Endothelial cell of umbilical vein (primary cell): ENCODE measurements around the gene SNX25. TPM values are rescaled to one million over a fixed set of nuclear protein-coding genes. Genes with fewer than 3 reads are reported as not detected.

Source experiments
- BruUV-seq: library from RNA; stranded (reverse); fragments of 400-500 nt; replicated peaks from 2 replicates; lab custom pipeline; 2021; lab: Mats Ljungman, UMichigan
- CTCF ChIA-PET: fragments of 300-600, 350-600 bp; sonication (Branson Sonifier 250); formaldehyde crosslinking; loops from one replicate; lab custom pipeline; 2021; ENCODE audit warnings: antibody characterized with exemption, inconsistent platforms; lab: Charles Lee
- POLR2A ChIA-PET: fragments of 300-600, 350-600 bp; sonication (Branson Sonifier 250); formaldehyde crosslinking; loops from one replicate; lab custom pipeline; 2021; ENCODE audit warnings: antibody characterized with exemption, inconsistent platforms; lab: Charles Lee
- DNase-seq: peaks from one replicate; pipeline ENCODE4 v3.0.0-alpha.2; 2011; ENCODE audit warnings: low read depth, low spot score
- FAIRE-seq: peaks from 2 replicates; lab custom pipeline; 2011; peaks lifted over from hg19 to GRCh38; lab: Jason Lieb, UNC
- H2AFZ ChIP-seq: 2 replicates; pipeline ENCODE4 v1.6.0; 2012; ENCODE audit warnings: low read depth, low read length, control low read depth, inconsistent platforms
- H3K27ac ChIP-seq: 2 replicates; pipeline ENCODE4 v1.5.1; 2011; ENCODE audit warnings: low read depth, mild to moderate bottlenecking, control low read depth, low read length, moderate library complexity; ENCODE audit not compliant: insufficient read depth
- H3K27me3 ChIP-seq, 2 experiments: 2 replicates each; pipeline versions ENCODE4 v1.6.0 to v1.6.1; 2011; ENCODE audit warnings: low read length in 2 of 2, mixed read lengths in 1 of 2; ENCODE audit not compliant: control insufficient read depth in 2 of 2, insufficient read depth in 2 of 2
- H3K36me3 ChIP-seq, 2 experiments: 2 replicates in 1 of 2; 3 replicates in 1 of 2; pipeline ENCODE4 v1.5.1; 2011; ENCODE audit warnings: low read length in 2 of 2, mild to moderate bottlenecking in 1 of 2, moderate library complexity in 1 of 2; ENCODE audit not compliant: control insufficient read depth in 2 of 2, insufficient read depth in 2 of 2; ENCODE audit errors: extremely low read depth in 1 of 2
- H3K4me1 ChIP-seq: 3 replicates; pipeline ENCODE4 v1.5.1; 2011; ENCODE audit warnings: mild to moderate bottlenecking, low read length; ENCODE audit not compliant: control insufficient read depth, insufficient read depth; ENCODE audit errors: extremely low read depth
- H3K4me2 ChIP-seq: 2 replicates; pipeline ENCODE4 v1.6.1; 2011; ENCODE audit warnings: low read length, control low read depth, mixed read lengths; ENCODE audit not compliant: insufficient read depth
- H3K4me3 ChIP-seq, 3 experiments: fragments of 200-600 bp in 1 of 3; sonication (generic), shearing (Covaris generic) in 1 of 3; replicated peaks in 1 of 3; 2 replicates each; pipeline ENCODE4 v1.5.1; 2011 to 2016; ENCODE audit warnings: control low read depth in 3 of 3, low read length in 3 of 3, mild to moderate bottlenecking in 2 of 3, inconsistent platforms in 1 of 3, low read depth in 1 of 3, moderate library complexity in 1 of 3; ENCODE audit not compliant: insufficient read depth in 1 of 3
- H3K79me2 ChIP-seq: 2 replicates; pipeline ENCODE4 v1.6.0; 2012; ENCODE audit warnings: low read length, inconsistent platforms; ENCODE audit not compliant: control insufficient read depth, insufficient read depth
- H3K9ac ChIP-seq: replicated peaks from 2 replicates; pipeline ENCODE3; 2011; ENCODE audit warnings: low read length, control low read depth; ENCODE audit not compliant: insufficient read depth; ENCODE audit errors: extremely low read depth
- H3K9me1 ChIP-seq: replicated peaks from 3 replicates; pipeline ENCODE4 v1.6.0; 2011; ENCODE audit warnings: mild to moderate bottlenecking, low read length; ENCODE audit not compliant: control insufficient read depth, insufficient read depth; ENCODE audit errors: extremely low read depth
- H3K9me3 ChIP-seq: replicated peaks from 2 replicates; pipeline ENCODE4 v1.5.1; 2012; ENCODE audit warnings: low read length, inconsistent platforms; ENCODE audit not compliant: control insufficient read depth, insufficient read depth
- H4K20me1 ChIP-seq: replicated peaks from 2 replicates; pipeline ENCODE3; 2011; ENCODE audit warnings: mild to moderate bottlenecking, low read length; ENCODE audit not compliant: control insufficient read depth, insufficient read depth; ENCODE audit errors: extremely low read depth
- EZH2 ChIP-seq: IDR thresholded peaks from 2 replicates; pipeline ENCODE4 v1.6.1; 2012; ENCODE audit warnings: borderline replicate concordance, low read depth, mild to moderate bottlenecking, moderate library complexity, low read length, inconsistent platforms; ENCODE audit not compliant: severe bottlenecking
- FOS ChIP-seq: IDR thresholded peaks from 2 replicates; pipeline ENCODE4 v1.6.1; 2011; ENCODE audit warnings: mild to moderate bottlenecking, low read length, moderate library complexity, borderline replicate concordance; ENCODE audit not compliant: insufficient read depth
- GATA2 ChIP-seq: IDR thresholded peaks from 2 replicates; pipeline ENCODE4 v1.7.0; 2011; ENCODE audit warnings: low read depth, mild to moderate bottlenecking, moderate library complexity, mixed read lengths, low read length; ENCODE audit not compliant: insufficient read length, insufficient read depth
- JUN ChIP-seq: IDR thresholded peaks from 2 replicates; pipeline ENCODE4 v1.6.1; 2011; ENCODE audit warnings: borderline replicate concordance, low read depth; ENCODE audit not compliant: insufficient read length, insufficient read depth
- MYC ChIP-seq: IDR thresholded peaks from one replicate; pipeline ENCODE4 v1.6.1; 2011; ENCODE audit warnings: mild to moderate bottlenecking, low read depth, low read length
- POLR2A ChIP-seq: IDR thresholded peaks from 2 replicates; pipeline ENCODE4 v1.6.1; 2012; ENCODE audit warnings: low read depth, mild to moderate bottlenecking, control low read depth, low read length
- POLR2AphosphoS5 ChIP-seq: IDR thresholded peaks from 2 replicates; pipeline ENCODE4 v1.6.1; 2012; ENCODE audit warnings: low read depth, mild to moderate bottlenecking, control low read depth, low read length, moderate library complexity; ENCODE audit not compliant: insufficient read depth
- dilution Hi-C: fragments of 300-500 bp; cut with MboI; formaldehyde crosslinking; loops from one replicate; pipeline ENCODE4 v1.15.0; 2019; ENCODE audit warnings: low sequenced_read_pairs; ENCODE audit not compliant: extremely low pct_ligation_motif_present
- intact Hi-C: fragments of 100-400 bp; cut with micrococcal nuclease; formaldehyde crosslinking; loops from one replicate; pipeline ENCODE4 v1.10.0; 2022
- polyA plus RNA-seq, 4 experiments: library from polyadenylated mRNA; depleted of rRNA in 3 of 4; stranded (reverse) in 3 of 4; unstranded in 1 of 4; fragments of >200 nt; gene quantifications; 2 replicates each; pipeline versions ENCODE4 v1.2.1 to v1.2.3, GENCODE V29; 2011 to 2012; ENCODE audit warnings: missing spikeins in 1 of 4
- total RNA-seq: library from RNA; stranded (reverse); gene quantifications from 2 replicates; pipeline ENCODE4 v1.2.3, GENCODE V29; 2021
- TF ChIP-seq, protein P1 (sequence below): IDR thresholded peaks from 2 replicates; pipeline ENCODE4 v1.6.1; 2011; ENCODE audit not compliant: insufficient read depth, insufficient read length
- TF ChIP-seq, protein P2 (sequence below), 2 donors: IDR thresholded peaks; 1 replicate in 1 of 2; 2 replicates in 1 of 2; pipeline ENCODE4 v1.5.1; 2011; ENCODE audit warnings: low read length in 2 of 2, mild to moderate bottlenecking in 2 of 2, moderate library complexity in 2 of 2, control low read depth in 1 of 2, inconsistent platforms in 1 of 2, low read depth in 1 of 2; ENCODE audit not compliant: insufficient read depth in 1 of 2; ENCODE audit errors: extremely low read depth in 1 of 2

Gene SNX25
- total and polyA plus RNA-seq, 2 donors (not counting 3 experiments of a cell fraction or from before 2014, with no cell fraction given), result 6.6 to 16.1 TPM

DNA sequence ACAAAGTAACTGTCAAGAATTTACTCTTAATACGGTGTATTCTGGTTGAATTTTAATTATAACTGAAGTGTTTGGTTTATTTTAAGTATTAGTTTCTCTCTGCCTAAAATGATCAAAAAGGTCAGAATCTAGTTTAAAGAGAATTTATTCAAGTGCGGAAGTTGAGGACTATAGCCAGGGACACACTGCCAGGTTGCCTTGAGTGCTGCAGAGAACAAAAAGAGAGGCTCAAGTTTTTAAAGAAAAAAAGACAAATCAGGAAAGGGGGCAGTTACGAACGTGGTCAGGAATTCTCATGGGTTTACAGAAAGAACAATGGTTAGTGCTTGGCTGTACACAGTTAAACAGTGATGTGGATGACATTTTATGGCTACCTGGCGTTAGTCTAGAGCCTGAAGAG is 81.3 kb downstream of the SNX25 start:
- CTCF ChIA-PET, result no interaction called here
- no peaks in the 10 kb centered on the region for H3K27me3 ChIP-seq
- dilution Hi-C loops (loop anchor here (25.0 kb wide), 1 partner anchor 97 kb away; the partner anchor contains the start of genes ANKRD37 and LRP2BP), intact Hi-C loops (no loop called here)
- TF ChIP-seq, protein P1, sequence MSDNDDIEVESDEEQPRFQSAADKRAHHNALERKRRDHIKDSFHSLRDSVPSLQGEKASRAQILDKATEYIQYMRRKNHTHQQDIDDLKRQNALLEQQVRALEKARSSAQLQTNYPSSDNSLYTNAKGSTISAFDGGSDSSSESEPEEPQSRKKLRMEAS, result no peak
- TF ChIP-seq POLR2AphosphoS5, result no peak
- no peak for TF ChIP-seq MYC
- no peak for TF ChIP-seq EZH2
- TF ChIP-seq POLR2A, result no peak
- TF ChIP-seq JUN, result no peak
- TF ChIP-seq FOS, result no peak
- no peaks in the 10 kb centered on the region for H3K9me3 ChIP-seq
- H3K4me2 ChIP-seq, result no peak overlapping the region
- no TSS peak for BruUV-seq
- H3K27ac ChIP-seq, result no peak overlapping the region
- no peak for FAIRE-seq
- H3K79me2 ChIP-seq, result no peaks in the 10 kb centered on the region
- no peaks in the 10 kb centered on the region for H3K4me1 ChIP-seq
- no peaks in the 10 kb centered on the region for H3K9me1 ChIP-seq
- no peak overlapping the region for H2AFZ ChIP-seq
- DNase-seq, result no peak
- H3K9ac ChIP-seq, result no peak overlapping the region
- H3K4me3 ChIP-seq, result no peak overlapping the region
- no peaks in the 10 kb centered on the region for H4K20me1 ChIP-seq
- peaks cover 0 to 6% of the 10 kb centered on the region in 2 experiments for H3K36me3 ChIP-seq
- POLR2A ChIA-PET, result no interaction called here

DNA sequence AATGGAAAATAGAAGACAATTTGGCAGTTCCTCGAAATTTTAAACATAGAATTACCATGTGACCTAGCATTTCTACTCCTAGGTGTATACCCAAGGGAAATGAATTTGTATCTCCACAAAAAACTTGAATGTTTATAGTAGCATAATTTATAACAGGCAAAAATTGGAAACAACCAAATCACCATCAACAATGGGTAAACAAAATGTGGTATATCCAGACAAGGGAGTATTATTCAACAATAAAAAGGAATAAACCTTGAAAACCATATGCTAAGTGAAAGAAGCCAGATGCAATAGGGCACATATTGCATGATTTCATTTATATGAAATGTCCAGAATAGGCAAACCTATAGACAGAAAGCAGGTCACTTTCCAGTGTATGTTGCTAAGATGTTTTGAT is 83.8 kb downstream of the SNX25 start:
- no peak for FAIRE-seq
- Histone ChIP-seq H3K36me3 (peaks cover 0 to 6% of the 10 kb centered on the region in 2 experiments), H3K9me3 (no peaks in the 10 kb centered on the region), H4K20me1 (no peaks in the 10 kb centered on the region), H3K9me1 (no peaks in the 10 kb centered on the region), H3K27me3 (no peaks in the 10 kb centered on the region), H3K4me1 (no peaks in the 10 kb centered on the region), H3K79me2 (no peaks in the 10 kb centered on the region), H3K4me3 (no peak overlapping the region), H3K27ac (no peak overlapping the region), H3K4me2 (no peak overlapping the region), H3K9ac (no peak overlapping the region), H2AFZ (no peak overlapping the region)
- ChIA-PET POLR2A (no interaction called here), CTCF (no interaction called here)
- intact Hi-C loops (no loop called here), dilution Hi-C loops (loop anchor here (25.0 kb wide), 1 partner anchor 94 kb away; the partner anchor contains the start of genes ANKRD37 and LRP2BP)
- DNase-seq, result no peak
- TF ChIP-seq FOS, result no peak
- no peak for TF ChIP-seq EZH2
- TF ChIP-seq JUN, result no peak
- no peak for TF ChIP-seq POLR2A
- TF ChIP-seq GATA2, result no peak
- no peak for TF ChIP-seq POLR2AphosphoS5
- TF ChIP-seq, protein P1, result no peak
- TF ChIP-seq MYC, result no peak
- TF ChIP-seq, protein P2, sequence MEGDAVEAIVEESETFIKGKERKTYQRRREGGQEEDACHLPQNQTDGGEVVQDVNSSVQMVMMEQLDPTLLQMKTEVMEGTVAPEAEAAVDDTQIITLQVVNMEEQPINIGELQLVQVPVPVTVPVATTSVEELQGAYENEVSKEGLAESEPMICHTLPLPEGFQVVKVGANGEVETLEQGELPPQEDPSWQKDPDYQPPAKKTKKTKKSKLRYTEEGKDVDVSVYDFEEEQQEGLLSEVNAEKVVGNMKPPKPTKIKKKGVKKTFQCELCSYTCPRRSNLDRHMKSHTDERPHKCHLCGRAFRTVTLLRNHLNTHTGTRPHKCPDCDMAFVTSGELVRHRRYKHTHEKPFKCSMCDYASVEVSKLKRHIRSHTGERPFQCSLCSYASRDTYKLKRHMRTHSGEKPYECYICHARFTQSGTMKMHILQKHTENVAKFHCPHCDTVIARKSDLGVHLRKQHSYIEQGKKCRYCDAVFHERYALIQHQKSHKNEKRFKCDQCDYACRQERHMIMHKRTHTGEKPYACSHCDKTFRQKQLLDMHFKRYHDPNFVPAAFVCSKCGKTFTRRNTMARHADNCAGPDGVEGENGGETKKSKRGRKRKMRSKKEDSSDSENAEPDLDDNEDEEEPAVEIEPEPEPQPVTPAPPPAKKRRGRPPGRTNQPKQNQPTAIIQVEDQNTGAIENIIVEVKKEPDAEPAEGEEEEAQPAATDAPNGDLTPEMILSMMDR (IDR thresholded peaks at IDR 0.05; ENCODE audit: extremely low read depth in 1 of 2, insufficient read depth in 1 of 2, low read depth in 1 of 2, low read length in 2 of 2), result no peak
- no TSS peak for BruUV-seq
